IPS DF 4.7 (cell line): Measurements from ENCODE around the gene FMR1NB.

ENCODE experiments used
- DNase-seq: peaks from one replicate; pipeline ENCODE4 v3.0.0-alpha.2; 2013; ENCODE audit warnings: low spot score; ENCODE audit errors: extremely low read depth

The FMR1NB gene

GRCh38 chrX:148069759-148070503 lies 88.8 kb downstream of the FMR1NB start:
- no peak for DNase-seq

GRCh38 chrX:148070504-148070877 lies 89.4 kb downstream of the FMR1NB start:
- DNase-seq: no peak
